Loucy (cell line): ENCODE data around the gene LOX.

Experiments
- H2AFZ ChIP-seq: fragments of 200-600 bp; sonication (generic); 2 replicates; pipeline ENCODE4 v1.6.0; 2016; ENCODE audit warnings: antibody characterized with exemption, mild to moderate bottlenecking, low read length, moderate library complexity
- H3F3A ChIP-seq: fragments of 200-600 bp; 2 replicates; pipeline ENCODE4 v1.6.0; 2016; ENCODE audit warnings: antibody characterized with exemption, low read depth, mild to moderate bottlenecking
- H3K27me3 ChIP-seq: fragments of 200-600 bp; sonication (generic); 2 replicates; pipeline ENCODE4 v1.6.1; 2014; ENCODE audit warnings: low read length, mild to moderate bottlenecking; ENCODE audit not compliant: insufficient read depth, poor library complexity, severe bottlenecking
- H3K36me3 ChIP-seq: fragments of 200-600 bp; sonication (generic); 2 replicates; pipeline ENCODE4 v1.6.1; 2016; ENCODE audit warnings: low read length; ENCODE audit not compliant: insufficient read depth
- H3K4me1 ChIP-seq: fragments of 200-600 bp; sonication (generic); 2 replicates; pipeline ENCODE4 v1.5.1; 2014; ENCODE audit warnings: low read length, mild to moderate bottlenecking; ENCODE audit not compliant: insufficient read depth, poor library complexity, severe bottlenecking
- H3K4me2 ChIP-seq: fragments of 200-600 bp; sonication (generic); 2 replicates; pipeline ENCODE4 v1.6.0; 2014; ENCODE audit warnings: antibody characterized with exemption, low read length, low read depth, mild to moderate bottlenecking; ENCODE audit not compliant: poor library complexity, severe bottlenecking
- H3K4me3 ChIP-seq: fragments of 200-600 bp; sonication (generic); 2 replicates; pipeline ENCODE4 v1.5.1; 2014; ENCODE audit warnings: low read length, mild to moderate bottlenecking, mixed read lengths; ENCODE audit not compliant: poor library complexity, severe bottlenecking
- H3K79me2 ChIP-seq: fragments of 200-600 bp; sonication (generic); 2 replicates; pipeline ENCODE4 v1.6.1; 2014; ENCODE audit warnings: low read length; ENCODE audit not compliant: insufficient read depth
- H3K9ac ChIP-seq: fragments of 200-600 bp; sonication (generic); 2 replicates; pipeline ENCODE4 v1.6.0; 2014; ENCODE audit warnings: mild to moderate bottlenecking, low read depth, low read length, moderate library complexity; ENCODE audit not compliant: poor library complexity, severe bottlenecking
- H3K9me2 ChIP-seq: fragments of 200-600 bp; sonication (generic); replicated peaks from 2 replicates; pipeline ENCODE4 v1.6.1; 2016; ENCODE audit warnings: low read depth, low read length, mixed read lengths
- H3K9me3 ChIP-seq: fragments of 200-600 bp; sonication (generic); 2 replicates; pipeline ENCODE4 v1.6.1; 2014; ENCODE audit warnings: mild to moderate bottlenecking, antibody characterized with exemption, low read length, low read depth; ENCODE audit not compliant: insufficient read depth
- H4K20me1 ChIP-seq: fragments of 200-600 bp; sonication (generic); 2 replicates; pipeline ENCODE4 v1.6.0; 2014; ENCODE audit warnings: antibody characterized with exemption, low read length, mild to moderate bottlenecking; ENCODE audit not compliant: insufficient read depth, poor library complexity, severe bottlenecking
- CTCF ChIP-seq: fragments of 200-600 bp; sonication (generic); conservative IDR thresholded peaks from 2 replicates; pipeline ENCODE4 v1.5.1; 2014; ENCODE audit warnings: mild to moderate bottlenecking, antibody characterized with exemption, low read length
- EZH2phosphoT487 ChIP-seq: fragments of 200-600 bp; IDR thresholded peaks from 2 replicates; pipeline ENCODE4 v1.6.1; 2018; ENCODE audit warnings: antibody characterized with exemption, mild to moderate bottlenecking, moderate library complexity, borderline replicate concordance

LOX gene

GRCh38 chr5:122112733-122113558, 34.9 kb upstream of the LOX start:
- TF ChIP-seq EZH2phosphoT487 (no peak), CTCF (no peak)
- Histone ChIP-seq H3K9ac (no peak overlapping the region), H3K27me3 (no peaks in the 10 kb centered on the region), H3K4me1 (no peaks in the 10 kb centered on the region), H3K9me3 (no peaks in the 10 kb centered on the region), H3F3A (no peaks in the 10 kb centered on the region), H3K4me3 (no peak overlapping the region), H3K36me3 (no peaks in the 10 kb centered on the region), H3K4me2 (no peak overlapping the region), H2AFZ (no peak overlapping the region), H3K79me2 (no peaks in the 10 kb centered on the region), H3K9me2 (no peaks in the 10 kb centered on the region), H4K20me1 (no peaks in the 10 kb centered on the region)

DNA sequence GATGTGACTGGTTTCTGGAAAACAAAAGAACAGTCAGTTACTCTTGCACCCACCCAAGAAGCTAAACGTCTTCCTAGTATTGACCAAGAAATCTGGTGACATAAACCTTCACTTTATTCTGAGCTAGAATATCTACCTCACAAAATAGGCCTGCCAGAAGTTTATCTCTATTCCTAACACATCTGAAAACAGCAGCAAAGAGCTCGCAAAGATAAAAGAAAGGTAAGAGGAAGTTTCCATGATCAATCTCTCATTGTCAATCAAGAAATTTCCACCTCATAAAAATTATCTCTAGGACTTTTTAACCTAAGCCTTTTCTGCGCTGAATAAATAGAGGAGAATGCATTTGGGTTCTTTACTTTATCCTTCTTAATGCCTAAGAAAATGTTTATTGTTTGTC, 34.0 kb upstream of the LOX start:
- Histone ChIP-seq H3K9me3 (no peaks in the 10 kb centered on the region), H3K4me2 (no peak overlapping the region), H3F3A (no peaks in the 10 kb centered on the region), H3K79me2 (no peaks in the 10 kb centered on the region), H3K4me1 (no peaks in the 10 kb centered on the region), H3K4me3 (no peak overlapping the region), H3K36me3 (no peaks in the 10 kb centered on the region), H3K9me2 (no peaks in the 10 kb centered on the region), H4K20me1 (no peaks in the 10 kb centered on the region), H3K27me3 (no peaks in the 10 kb centered on the region), H2AFZ (no peak overlapping the region), H3K9ac (no peak overlapping the region)
- TF ChIP-seq EZH2phosphoT487: no peak
- TF ChIP-seq CTCF: no peak

GRCh38 chr5:122111460-122111859, 33.4 kb upstream of the LOX start:
- Histone ChIP-seq H3K27me3 (no peaks in the 10 kb centered on the region), H2AFZ (no peak overlapping the region), H3K9ac (no peak overlapping the region), H3K4me1 (no peaks in the 10 kb centered on the region), H4K20me1 (no peaks in the 10 kb centered on the region), H3F3A (no peaks in the 10 kb centered on the region), H3K36me3 (no peaks in the 10 kb centered on the region), H3K9me2 (no peaks in the 10 kb centered on the region), H3K79me2 (no peaks in the 10 kb centered on the region), H3K4me2 (no peak overlapping the region), H3K4me3 (no peak overlapping the region), H3K9me3 (no peaks in the 10 kb centered on the region)
- TF ChIP-seq CTCF (no peak), EZH2phosphoT487 (no peak)
